ENCODE measurements around the gene EMC6.
"Not testable (repeated sequence)": the region's sequence is repeated elsewhere in the genome, so short reads cannot be mapped to it uniquely, and the experiment has no call there.

Gene EMC6

GRCh38 chr17:3704931-3705717 lies 36.5 kb downstream of the EMC6 start:
- no peak for TF ChIP-seq CTCF (conservative IDR thresholded peaks at IDR 0.05)
- TF ChIP-seq ZFX (IDR thresholded peaks at IDR 0.05): no peak
- no peak overlapping the region for H3K27ac ChIP-seq

GRCh38 chr17:3705718-3705984 lies 37.0 kb downstream of the EMC6 start:
- H3K27ac ChIP-seq: not testable (repeated sequence)

GRCh38 chr17:3708366-3708765 lies 39.8 kb downstream of the EMC6 start:
- no peak overlapping the region for H3K27ac ChIP-seq
- no peak for TF ChIP-seq CTCF (conservative IDR thresholded peaks at IDR 0.05)
- no peak for TF ChIP-seq ZFX (IDR thresholded peaks at IDR 0.05)

GRCh38 chr17:3710951-3711383 lies 42.4 kb downstream of the EMC6 start:
- no peak for TF ChIP-seq ZFX (IDR thresholded peaks at IDR 0.05)
- no peak for TF ChIP-seq CTCF (conservative IDR thresholded peaks at IDR 0.05)

GRCh38 chr17:3712811-3713463 lies 44.3 kb downstream of the EMC6 start:
- no peak overlapping the region for H3K27ac ChIP-seq
- TF ChIP-seq CTCF (conservative IDR thresholded peaks at IDR 0.05) (no peak), ZFX (IDR thresholded peaks at IDR 0.05) (no peak)

More at GRCh38 chr17:3710951-3711383, 42.4 kb downstream of the EMC6 start:
- no peak overlapping the region for H3K27ac ChIP-seq

GRCh38 chr17:3715296-3715695 lies 46.7 kb downstream of the EMC6 start:
- H3K27ac ChIP-seq: no peak overlapping the region
- TF ChIP-seq ZFX (IDR thresholded peaks at IDR 0.05) (no peak), CTCF (conservative IDR thresholded peaks at IDR 0.05) (no peak)

- H3K27ac ChIP-seq: no peak overlapping the region
- TF ChIP-seq ZFX (IDR thresholded peaks at IDR 0.05) (no peak), CTCF (conservative IDR thresholded peaks at IDR 0.05) (no peak)
These were observed 49.6 kb downstream of the EMC6 start for GRCh38 chr17:3718201-3718600.

- TF ChIP-seq ZFX (IDR thresholded peaks at IDR 0.05) (no peak), CTCF (conservative IDR thresholded peaks at IDR 0.05) (no peak)
- H3K27ac ChIP-seq: no peak overlapping the region
These were observed 50.7 kb downstream of the EMC6 start for GRCh38 chr17:3719265-3719664.
